22Rv1 (cell line): ENCODE results near the gene NGFR.

Source experiments
- CTCF ChIP-seq: fragments of 450-650 bp; IDR thresholded peaks from 2 replicates; pipeline ENCODE4 v1.5.1; 2017; ENCODE audit warnings: mild to moderate bottlenecking
- ZFX ChIP-seq: fragments of 450-650 bp; IDR thresholded peaks from 2 replicates; pipeline ENCODE4 v1.6.1; 2017; ENCODE audit warnings: antibody characterized with exemption, borderline replicate concordance

GRCh38 chr17:49491192-49491769, 3.8 kb upstream of the NGFR start:
- TF ChIP-seq CTCF = no peak
- no peak for TF ChIP-seq ZFX
